22Rv1 (cell line): Measurements from ENCODE around the gene CRYGN.

Source experiments
- CTCF ChIP-seq: fragments of 450-650 bp; IDR thresholded peaks from 2 replicates; pipeline ENCODE4 v1.5.1; 2017; ENCODE audit warnings: mild to moderate bottlenecking
- ZFX ChIP-seq: fragments of 450-650 bp; IDR thresholded peaks from 2 replicates; pipeline ENCODE4 v1.6.1; 2017; ENCODE audit warnings: antibody characterized with exemption, borderline replicate concordance

GRCh38 chr7:151389096-151389767 is 50.7 kb downstream of the CRYGN start:
- TF ChIP-seq CTCF (no peak), ZFX (no peak)
